GM12872 (cell line): ENCODE measurements around the gene SLC13A2.

Experiments used
- CTCF ChIP-seq: IDR thresholded peaks from 3 replicates; pipeline ENCODE4 v1.5.1; 2011; ENCODE audit warnings: low read depth, mild to moderate bottlenecking, low read length, moderate library complexity; ENCODE audit not compliant: insufficient read depth

The SLC13A2 gene

DNA sequence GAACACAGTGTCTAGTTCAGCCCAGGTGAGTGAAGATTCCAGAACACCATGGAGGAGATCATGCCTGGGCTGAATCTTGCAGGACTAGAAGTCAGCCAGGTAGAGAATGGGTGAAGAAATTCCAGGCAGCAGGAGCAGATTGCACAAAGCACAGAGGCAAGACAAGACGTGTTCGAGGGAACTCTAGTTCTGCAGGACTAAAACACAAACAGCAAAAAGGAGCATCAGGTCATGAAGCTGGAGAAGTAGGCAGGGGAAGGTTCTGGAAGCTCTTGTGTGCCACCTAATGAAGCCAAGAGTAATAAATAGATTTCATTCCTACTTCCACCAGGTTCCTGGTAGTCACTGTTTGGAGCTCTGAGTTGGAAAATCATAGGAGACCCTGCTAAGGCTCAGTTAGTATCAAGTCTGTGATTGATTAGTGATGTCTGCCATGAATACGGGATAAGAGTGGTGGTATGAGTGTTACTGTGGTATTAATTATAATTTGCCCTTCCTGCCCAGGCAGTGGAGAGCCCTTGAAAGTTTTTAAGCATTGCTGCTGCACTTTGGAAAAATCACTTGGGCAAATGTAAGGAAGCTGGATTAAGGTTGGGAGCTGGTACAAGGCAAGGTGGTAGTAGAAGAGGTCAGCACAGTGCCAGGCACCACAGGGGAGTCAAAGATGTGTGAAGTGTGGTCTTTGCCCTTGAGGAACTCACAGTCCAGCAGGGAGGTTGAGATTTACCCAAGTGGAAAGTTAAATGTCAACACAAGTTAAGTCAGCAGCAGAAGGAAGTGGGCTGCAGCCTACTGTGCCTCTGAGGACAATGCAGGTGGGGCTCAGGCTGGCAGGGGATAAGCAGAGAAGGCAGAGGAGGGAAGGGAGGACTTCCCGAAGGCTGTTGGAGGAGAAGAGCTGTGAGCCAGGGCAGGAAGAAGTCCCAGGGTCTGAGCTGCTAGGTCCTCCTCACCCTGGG, 19.2 kb downstream of the SLC13A2 start:
- TF ChIP-seq CTCF: no peak

DNA sequence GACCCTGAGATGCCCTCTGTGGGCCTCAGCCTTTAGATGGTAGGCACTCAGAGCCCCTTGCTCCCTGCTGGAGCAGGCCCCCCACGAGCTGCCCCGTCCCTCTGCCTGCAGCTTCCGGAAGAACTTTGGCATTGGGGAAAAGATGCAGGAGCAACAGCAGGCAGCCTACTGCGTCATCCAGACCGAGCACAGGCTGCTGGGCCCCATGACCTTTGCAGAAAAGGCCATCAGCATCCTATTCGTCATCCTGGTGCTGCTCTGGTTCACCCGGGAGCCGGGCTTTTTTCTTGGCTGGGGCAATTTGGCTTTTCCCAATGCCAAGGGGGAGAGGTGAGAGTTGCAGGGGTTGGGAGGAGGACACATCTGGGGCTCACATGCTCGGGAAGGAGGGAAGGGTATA, 20.0 kb downstream of the SLC13A2 start:
- TF ChIP-seq CTCF: no peak

DNA sequence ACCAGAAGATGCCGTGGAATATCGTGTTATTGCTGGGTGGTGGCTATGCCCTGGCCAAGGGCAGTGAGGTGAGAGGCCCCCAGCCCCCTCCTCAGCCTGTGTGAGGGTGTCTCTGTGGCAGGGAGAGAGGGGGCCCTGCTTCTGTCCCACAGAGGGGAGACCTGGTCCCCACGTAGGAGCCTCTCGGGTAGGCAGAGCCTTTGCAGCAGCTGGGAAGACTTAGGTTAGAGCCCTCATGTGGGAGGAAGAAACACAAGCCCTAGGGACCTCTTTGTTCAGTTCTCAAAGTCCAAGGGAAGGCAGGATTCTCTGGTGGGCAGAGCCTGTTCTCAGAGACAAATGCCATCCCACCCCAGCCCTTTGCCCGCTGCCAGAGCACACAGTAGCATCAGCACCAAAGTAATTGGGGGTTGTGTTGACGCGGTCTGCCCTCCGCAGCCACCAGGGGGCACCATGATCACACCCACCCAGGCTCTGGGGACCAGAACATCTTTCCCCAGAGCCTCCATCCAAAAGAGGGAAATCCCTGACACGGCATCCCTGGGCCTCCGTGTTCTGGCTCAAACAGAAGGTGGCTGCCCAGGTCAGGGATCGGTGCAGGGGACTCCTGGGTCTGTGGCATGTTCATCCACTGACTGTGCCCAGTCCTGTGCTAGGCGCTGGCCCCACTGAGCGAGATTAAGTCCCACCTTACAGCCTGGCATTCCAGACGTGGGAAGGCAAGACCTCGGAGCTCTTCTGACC, 21.2 kb downstream of the SLC13A2 start:
- peak; percentile 96 for TF ChIP-seq CTCF

GRCh38 chr17:28495635-28496034, 22.2 kb downstream of the SLC13A2 start:
- TF ChIP-seq CTCF: no peak

GRCh38 chr17:28497931-28498330, 24.5 kb downstream of the SLC13A2 start:
- no peak for TF ChIP-seq CTCF

GRCh38 chr17:28498652-28499363, 25.4 kb downstream of the SLC13A2 start:
- no peak for TF ChIP-seq CTCF

DNA sequence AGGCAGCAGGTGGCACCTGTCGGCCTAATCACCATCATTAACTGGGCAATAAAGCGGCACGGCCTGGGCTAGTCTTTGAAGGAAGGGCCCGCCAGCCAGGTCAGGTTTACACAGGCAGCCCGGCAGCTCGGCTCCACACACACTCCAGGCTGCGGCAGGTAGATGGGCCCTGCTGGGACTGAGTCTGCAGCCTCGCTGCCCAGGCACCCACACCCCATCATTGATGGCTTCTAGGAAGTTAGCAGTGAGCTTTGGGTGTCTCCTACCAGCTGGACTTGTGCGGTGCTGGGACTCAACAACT, 25.9 kb downstream of the SLC13A2 start:
- no peak for TF ChIP-seq CTCF
